Chondrocyte (in vitro differentiated cells): ENCODE results near the gene CENPA. TPM values are rescaled to one million over a fixed set of nuclear protein-coding genes. Genes with fewer than 3 reads are reported as not detected.

Experiments
- DNase-seq: peaks from one replicate; pipeline ENCODE4 v3.0.0; 2021; ENCODE audit warnings: mixed read lengths, low spot score
- H3K27ac Mint-ChIP-seq: one replicate; pipeline ENCODE4 v1.8.0; 2021; ENCODE audit warnings: mild to moderate bottlenecking, moderate library complexity, mixed read lengths; ENCODE audit not compliant: unreplicated experiment
- H3K27me3 Mint-ChIP-seq: 2 replicates; pipeline ENCODE4 v1.8.0; 2021; ENCODE audit warnings: low read depth, mixed read lengths
- H3K36me3 Mint-ChIP-seq: 2 replicates; pipeline ENCODE4 v1.8.0; 2021; ENCODE audit warnings: low read depth, mixed read lengths
- H3K4me1 Mint-ChIP-seq: 2 replicates; pipeline ENCODE4 v1.8.0; 2021; ENCODE audit warnings: low read depth, mild to moderate bottlenecking, mixed read lengths
- H3K4me3 Mint-ChIP-seq: one replicate; pipeline ENCODE4 v1.8.0; 2021; ENCODE audit warnings: mild to moderate bottlenecking, moderate library complexity, mixed read lengths; ENCODE audit not compliant: unreplicated experiment
- H3K9me3 Mint-ChIP-seq: 2 replicates; pipeline ENCODE4 v1.8.0; 2021; ENCODE audit warnings: low read depth, mixed read lengths
- long read RNA-seq: library from polyadenylated mRNA; stranded (forward); transcript quantifications from one replicate; pipeline ENCODE4 v2.0.0, GENCODE V29; 2021
- total RNA-seq: library from RNA; stranded (reverse); gene quantifications from 3 replicates; pipeline ENCODE4 v1.2.1, GENCODE V29; 2021
- TF ChIP-seq, protein P1 (sequence below): fragments of 200-600 bp; sonication (generic); IDR thresholded peaks from 2 replicates; pipeline ENCODE4 v1.5.0; 2021; ENCODE audit warnings: antibody characterized with exemption, mild to moderate bottlenecking, moderate library complexity

Gene CENPA
- total RNA-seq, result 2.6 to 6.2 TPM (median 4.6 TPM) in 3 replicates
- long read RNA-seq, partial matches to known transcripts, result 2 of 11 reads
- long read RNA-seq, other reads (novel, unspliced or antisense), result 5 of 11 reads

DNA sequence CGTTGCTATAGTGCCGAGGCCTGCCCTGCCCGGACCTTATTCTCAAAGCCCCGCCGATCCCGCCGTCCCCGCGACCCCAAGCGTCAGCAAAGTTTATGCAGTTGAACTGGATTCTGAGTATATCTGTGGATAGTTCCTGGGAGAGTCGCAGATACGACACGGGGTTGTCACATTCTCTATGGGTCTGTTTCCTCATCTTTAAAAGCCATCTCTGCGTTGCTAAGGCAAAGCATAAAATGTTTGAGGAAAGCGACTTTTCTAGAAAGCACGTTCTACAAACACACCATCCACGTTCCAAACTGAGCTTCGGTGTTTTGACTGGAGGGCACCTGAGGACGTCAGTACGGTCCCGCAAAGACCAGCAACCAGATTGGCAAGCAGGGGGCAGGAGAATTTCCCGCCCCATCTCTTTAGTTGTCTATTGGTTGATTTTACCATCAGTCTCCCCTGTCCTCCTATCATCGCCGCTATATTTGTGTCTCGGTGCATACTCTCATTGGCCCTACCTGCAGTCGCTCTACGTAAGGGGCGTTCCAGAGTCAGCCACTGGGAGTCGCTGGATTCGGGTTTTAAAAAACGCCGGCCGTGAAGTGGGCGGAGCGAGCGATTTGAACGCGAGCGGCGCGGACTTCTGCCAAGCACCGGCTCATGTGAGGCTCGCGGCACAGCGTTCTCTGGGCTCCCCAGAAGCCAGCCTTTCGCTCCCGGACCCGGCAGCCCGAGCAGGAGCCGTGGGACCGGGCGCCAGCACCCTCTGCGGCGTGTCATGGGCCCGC lies at the start of gene CENPA:
CENPA (plus strand) TSS at position 626 of the 776 bp plus-strand sequence; CDS start at position 767, 141 bp downstream.
- DNase-seq, result peak; percentile 97
- H3K27ac Mint-ChIP-seq, result peak within 1 kb of the TSS; percentile 94
- TF ChIP-seq, protein P1, sequence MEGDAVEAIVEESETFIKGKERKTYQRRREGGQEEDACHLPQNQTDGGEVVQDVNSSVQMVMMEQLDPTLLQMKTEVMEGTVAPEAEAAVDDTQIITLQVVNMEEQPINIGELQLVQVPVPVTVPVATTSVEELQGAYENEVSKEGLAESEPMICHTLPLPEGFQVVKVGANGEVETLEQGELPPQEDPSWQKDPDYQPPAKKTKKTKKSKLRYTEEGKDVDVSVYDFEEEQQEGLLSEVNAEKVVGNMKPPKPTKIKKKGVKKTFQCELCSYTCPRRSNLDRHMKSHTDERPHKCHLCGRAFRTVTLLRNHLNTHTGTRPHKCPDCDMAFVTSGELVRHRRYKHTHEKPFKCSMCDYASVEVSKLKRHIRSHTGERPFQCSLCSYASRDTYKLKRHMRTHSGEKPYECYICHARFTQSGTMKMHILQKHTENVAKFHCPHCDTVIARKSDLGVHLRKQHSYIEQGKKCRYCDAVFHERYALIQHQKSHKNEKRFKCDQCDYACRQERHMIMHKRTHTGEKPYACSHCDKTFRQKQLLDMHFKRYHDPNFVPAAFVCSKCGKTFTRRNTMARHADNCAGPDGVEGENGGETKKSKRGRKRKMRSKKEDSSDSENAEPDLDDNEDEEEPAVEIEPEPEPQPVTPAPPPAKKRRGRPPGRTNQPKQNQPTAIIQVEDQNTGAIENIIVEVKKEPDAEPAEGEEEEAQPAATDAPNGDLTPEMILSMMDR, result peak; percentile 53
- no peaks in the 10 kb centered on the region for H3K27me3 Mint-ChIP-seq
- H3K9me3 Mint-ChIP-seq, result peaks cover under 1% of the 10 kb centered on the region
- H3K4me1 Mint-ChIP-seq, result peaks cover 21% of the 10 kb centered on the region
- H3K36me3 Mint-ChIP-seq, result peaks cover 5% of the 10 kb centered on the region
- peak within 1 kb of the TSS; percentile 81 for H3K4me3 Mint-ChIP-seq

DNA sequence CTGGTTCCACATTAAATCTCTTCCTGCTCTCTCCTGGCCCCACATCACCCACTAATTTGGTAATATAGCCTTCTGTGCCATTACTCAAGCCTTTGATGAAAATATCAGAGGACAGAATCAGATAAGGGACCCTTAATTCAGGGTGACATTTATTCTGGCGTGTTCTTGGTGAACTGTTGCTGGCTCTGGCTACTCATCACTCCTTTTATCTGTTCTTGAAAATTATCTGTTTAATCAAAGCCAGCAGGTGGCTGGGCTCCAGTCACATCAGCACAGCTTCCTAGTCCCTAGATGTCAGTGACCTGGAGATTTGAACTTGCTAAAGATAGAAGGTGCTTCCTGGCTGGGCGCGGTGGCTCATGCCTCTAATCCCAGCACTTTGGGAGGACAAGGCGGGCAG lies 48.6 kb upstream of the CENPA start:
- TF ChIP-seq, protein P1, result no peak
- peaks cover 5% of the 10 kb centered on the region for H3K27me3 Mint-ChIP-seq
- H3K27ac Mint-ChIP-seq, result no peak overlapping the region
- peak; percentile 26 for DNase-seq
- peaks cover 6% of the 10 kb centered on the region for H3K4me1 Mint-ChIP-seq
- no peaks in the 10 kb centered on the region for H3K9me3 Mint-ChIP-seq
- no peaks in the 10 kb centered on the region for H3K36me3 Mint-ChIP-seq
- H3K4me3 Mint-ChIP-seq, result no peak overlapping the region

DNA sequence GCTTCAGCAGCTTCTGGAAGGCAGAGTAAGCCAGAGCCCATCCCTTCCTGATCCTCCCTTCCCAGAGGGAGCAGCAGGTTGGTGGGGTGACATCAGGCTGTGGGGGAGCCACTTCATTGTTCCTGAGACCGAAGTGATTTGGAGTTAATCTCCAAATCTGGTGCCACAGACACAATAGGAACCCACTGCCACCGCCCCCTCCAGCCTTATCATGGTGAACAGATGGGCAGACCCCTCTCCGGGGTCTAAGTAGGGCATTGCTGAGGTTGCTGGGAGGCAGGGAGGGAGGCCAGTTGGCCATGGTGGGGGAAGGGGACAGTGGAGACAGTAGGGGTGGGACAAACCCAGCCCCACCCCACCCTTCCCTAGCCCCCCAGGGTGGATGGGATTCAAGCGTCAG lies 47.4 kb upstream of the CENPA start:
- H3K9me3 Mint-ChIP-seq, result no peaks in the 10 kb centered on the region
- TF ChIP-seq, protein P1, result no peak
- H3K4me3 Mint-ChIP-seq, result no peak overlapping the region
- peak; percentile 57 for DNase-seq
- H3K27ac Mint-ChIP-seq, result no peak overlapping the region
- H3K36me3 Mint-ChIP-seq, result no peaks in the 10 kb centered on the region
- peaks cover 4% of the 10 kb centered on the region for H3K27me3 Mint-ChIP-seq
- peaks cover 6% of the 10 kb centered on the region for H3K4me1 Mint-ChIP-seq

DNA sequence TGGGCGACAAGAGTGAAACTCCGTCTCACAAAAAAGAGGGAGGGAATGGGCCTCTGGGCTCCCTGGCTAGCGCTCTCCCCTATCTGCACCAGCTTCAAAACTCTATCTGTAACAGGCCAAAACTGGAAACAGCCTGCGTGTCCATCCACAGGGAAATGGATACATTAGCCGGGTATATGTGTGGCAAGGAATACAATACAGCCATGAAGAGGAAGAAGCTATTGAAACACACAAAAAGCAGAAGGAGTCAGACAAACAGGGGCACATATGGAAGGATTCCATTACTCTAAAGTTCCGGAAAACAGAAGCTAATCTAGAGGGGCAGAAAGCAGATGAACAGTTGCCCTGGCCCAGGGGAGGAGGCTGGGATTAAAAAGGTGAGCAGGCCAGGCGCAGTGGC lies 46.3 kb upstream of the CENPA start:
- no peaks in the 10 kb centered on the region for H3K36me3 Mint-ChIP-seq
- peaks cover 6% of the 10 kb centered on the region for H3K4me1 Mint-ChIP-seq
- TF ChIP-seq, protein P1, result no peak
- DNase-seq, result no peak
- H3K27me3 Mint-ChIP-seq, result peaks cover 4% of the 10 kb centered on the region
- H3K4me3 Mint-ChIP-seq, result no peak overlapping the region
- no peaks in the 10 kb centered on the region for H3K9me3 Mint-ChIP-seq
- H3K27ac Mint-ChIP-seq, result no peak overlapping the region

DNA sequence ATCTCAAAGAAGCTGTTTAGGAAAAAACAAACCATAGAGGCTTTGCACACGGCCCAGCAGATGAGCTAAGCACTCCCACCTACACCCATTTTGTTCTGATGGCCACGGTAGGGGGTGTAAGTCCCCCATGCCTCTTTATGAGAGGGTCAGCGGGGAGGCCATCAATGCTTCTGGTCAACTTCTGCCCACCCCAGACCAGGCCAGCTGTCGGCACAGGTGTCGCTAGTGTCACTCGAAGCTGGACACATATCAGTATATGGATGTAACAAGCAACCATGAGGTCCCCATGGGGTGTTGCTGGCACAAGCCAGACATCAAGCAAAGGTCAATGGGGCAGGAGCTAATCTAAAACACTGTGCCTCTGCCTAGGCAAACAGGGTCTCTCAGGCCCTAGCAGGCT lies 45.5 kb upstream of the CENPA start:
- peaks cover 4% of the 10 kb centered on the region for H3K27me3 Mint-ChIP-seq
- no peaks in the 10 kb centered on the region for H3K9me3 Mint-ChIP-seq
- H3K36me3 Mint-ChIP-seq, result no peaks in the 10 kb centered on the region
- H3K27ac Mint-ChIP-seq, result no peak overlapping the region
- peaks cover under 1% of the 10 kb centered on the region for H3K4me1 Mint-ChIP-seq
- H3K4me3 Mint-ChIP-seq, result no peak overlapping the region
- DNase-seq, result peak; percentile 57
- TF ChIP-seq, protein P1, result no peak
